MCF 10A (cell line): ENCODE measurements around the gene KCNMA1. TPM values are rescaled to one million over a fixed set of nuclear protein-coding genes. Genes with fewer than 3 reads are reported as not detected.
A peak's percentile ranks its signal among the peaks of the same experiment; 100 is the strongest.

ENCODE experiments used
- BruUV-seq: library from RNA; stranded (reverse); fragments of 400-500 nt; replicated peaks from 2 replicates; lab custom pipeline; 2021; lab: Mats Ljungman, UMichigan
- CTCF ChIA-PET: fragments of 300-600 bp; sonication (Branson Sonifier 250); formaldehyde crosslinking; extraction: SDS; loops from one replicate; lab custom pipeline; 2021; ENCODE audit warnings: antibody characterized with exemption, inconsistent platforms; lab: Yijun Ruan, JAX
- POLR2A ChIA-PET: fragments of 300-600, 350-650 bp; sonication (Branson Sonifier 250); formaldehyde crosslinking; extraction: SDS; loops from one replicate; lab custom pipeline; 2020; ENCODE audit warnings: antibody characterized with exemption, inconsistent platforms; lab: Yijun Ruan, JAX
- DNase-seq: peaks from one replicate; pipeline ENCODE4 v3.0.0-alpha.2; 2018; ENCODE audit not compliant: unreplicated experiment
- H3K27ac Mint-ChIP-seq: one replicate; pipeline ENCODE4 v1.8.0; 2022; ENCODE audit warnings: mild to moderate bottlenecking, low read depth, mixed read lengths; ENCODE audit not compliant: unreplicated experiment
- H3K27me3 Mint-ChIP-seq: one replicate; pipeline ENCODE4 v1.8.0; 2022; ENCODE audit warnings: mixed read lengths; ENCODE audit not compliant: insufficient read depth, unreplicated experiment
- H3K36me3 Mint-ChIP-seq: one replicate; pipeline ENCODE4 v1.8.0; 2022; ENCODE audit warnings: mild to moderate bottlenecking, moderate library complexity, mixed read lengths; ENCODE audit not compliant: insufficient read depth, unreplicated experiment
- H3K4me1 Mint-ChIP-seq: one replicate; pipeline ENCODE4 v1.8.0; 2022; ENCODE audit warnings: mixed read lengths; ENCODE audit not compliant: insufficient read depth, unreplicated experiment
- H3K4me3 Mint-ChIP-seq: one replicate; pipeline ENCODE4 v1.8.0; 2022; ENCODE audit warnings: mild to moderate bottlenecking, moderate library complexity, mixed read lengths; ENCODE audit not compliant: unreplicated experiment
- H3K9me3 Mint-ChIP-seq: one replicate; pipeline ENCODE4 v1.8.0; 2022; ENCODE audit warnings: mixed read lengths; ENCODE audit not compliant: unreplicated experiment
- intact Hi-C: fragments of 100-400 bp; cut with micrococcal nuclease; formaldehyde crosslinking; loops from 2 replicates; pipeline ENCODE4 v1.14.1; 2022
- total RNA-seq: library from RNA; stranded (reverse); gene quantifications from 2 replicates; pipeline ENCODE4 v1.2.3, GENCODE V29; 2022
- TF ChIP-seq, protein P1 (sequence below): fragments of 200-600 bp; IDR thresholded peaks from one replicate; pipeline ENCODE4 v1.8.0; 2022; ENCODE audit warnings: antibody characterized with exemption, mild to moderate bottlenecking; ENCODE audit not compliant: unreplicated experiment

KCNMA1 gene
- total RNA-seq, 1 experiment from 2014 or later = 7.5 TPM

DNA sequence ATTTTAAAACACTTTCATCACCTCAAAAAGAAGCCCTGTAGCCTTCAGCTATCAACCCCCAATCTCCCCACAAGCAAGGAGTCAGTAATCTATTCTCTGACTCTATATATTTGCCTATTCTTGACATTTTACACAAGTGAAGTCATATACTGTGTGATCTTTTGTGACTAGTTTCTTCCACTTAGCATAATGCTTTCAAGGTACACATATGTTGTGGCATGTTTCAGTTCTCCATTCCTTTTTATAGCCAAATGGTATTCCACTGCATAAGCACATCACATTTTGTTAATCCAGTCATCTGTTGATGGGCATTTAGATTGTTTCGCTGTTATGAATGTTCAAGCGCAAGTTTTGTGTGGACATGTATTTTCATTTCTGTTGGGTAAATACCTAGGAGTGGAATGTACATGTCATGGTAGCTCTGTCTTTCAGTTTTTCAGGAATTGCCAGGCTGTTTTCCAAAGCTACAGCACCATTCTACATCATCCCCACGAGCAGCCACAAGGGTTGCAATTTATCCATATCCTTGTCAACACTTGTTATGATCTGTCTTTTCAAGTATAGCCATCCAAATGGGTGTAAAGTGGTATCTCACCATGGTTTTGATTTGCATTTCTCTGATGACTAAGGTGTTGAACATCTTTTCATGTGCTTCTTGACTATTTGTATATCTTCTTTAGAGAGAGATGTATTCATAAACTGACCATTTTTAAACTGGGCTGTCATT is 405.6 kb downstream of the KCNMA1 start:
- DNase-seq = no peak
- intact Hi-C loops = no loop called here
- H3K36me3 Mint-ChIP-seq = no peaks in the 10 kb centered on the region
- H3K9me3 Mint-ChIP-seq = peaks cover 6% of the 10 kb centered on the region
- H3K27ac Mint-ChIP-seq = no peak overlapping the region
- TF ChIP-seq, protein P1, sequence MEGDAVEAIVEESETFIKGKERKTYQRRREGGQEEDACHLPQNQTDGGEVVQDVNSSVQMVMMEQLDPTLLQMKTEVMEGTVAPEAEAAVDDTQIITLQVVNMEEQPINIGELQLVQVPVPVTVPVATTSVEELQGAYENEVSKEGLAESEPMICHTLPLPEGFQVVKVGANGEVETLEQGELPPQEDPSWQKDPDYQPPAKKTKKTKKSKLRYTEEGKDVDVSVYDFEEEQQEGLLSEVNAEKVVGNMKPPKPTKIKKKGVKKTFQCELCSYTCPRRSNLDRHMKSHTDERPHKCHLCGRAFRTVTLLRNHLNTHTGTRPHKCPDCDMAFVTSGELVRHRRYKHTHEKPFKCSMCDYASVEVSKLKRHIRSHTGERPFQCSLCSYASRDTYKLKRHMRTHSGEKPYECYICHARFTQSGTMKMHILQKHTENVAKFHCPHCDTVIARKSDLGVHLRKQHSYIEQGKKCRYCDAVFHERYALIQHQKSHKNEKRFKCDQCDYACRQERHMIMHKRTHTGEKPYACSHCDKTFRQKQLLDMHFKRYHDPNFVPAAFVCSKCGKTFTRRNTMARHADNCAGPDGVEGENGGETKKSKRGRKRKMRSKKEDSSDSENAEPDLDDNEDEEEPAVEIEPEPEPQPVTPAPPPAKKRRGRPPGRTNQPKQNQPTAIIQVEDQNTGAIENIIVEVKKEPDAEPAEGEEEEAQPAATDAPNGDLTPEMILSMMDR = no peak
- H3K27me3 Mint-ChIP-seq = no peaks in the 10 kb centered on the region
- H3K4me3 Mint-ChIP-seq = no peak overlapping the region
- H3K4me1 Mint-ChIP-seq = peaks cover 14% of the 10 kb centered on the region
- no TSS peak for BruUV-seq
- POLR2A ChIA-PET = no interaction called here
- CTCF ChIA-PET = interaction anchor here (0.8 to 1.3 kb wide), 2 partner anchors 18 to 19 kb away, joined by 3 to 4 read pairs; no protein-coding TSS in a partner anchor

DNA sequence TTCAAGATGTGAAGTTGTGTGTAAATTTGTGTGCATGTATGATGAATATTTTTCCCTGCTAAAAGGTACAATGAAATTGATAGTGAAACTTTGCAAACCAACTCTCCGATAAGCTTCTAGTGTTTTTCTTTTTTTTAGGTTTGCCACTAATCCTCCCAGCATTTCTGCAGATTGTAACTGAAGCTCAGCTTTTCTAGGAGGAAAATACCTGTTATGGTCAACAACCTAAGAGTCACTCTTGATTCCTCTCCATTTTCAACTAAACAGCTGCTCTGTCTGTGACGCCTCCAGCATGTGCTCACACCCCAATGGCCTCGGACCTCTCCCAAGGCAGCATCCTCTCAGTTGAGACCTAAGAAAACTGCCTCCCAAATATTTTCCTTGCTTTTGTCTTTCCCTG is 406.2 kb downstream of the KCNMA1 start:
- Mint-ChIP-seq H3K36me3 (no peaks in the 10 kb centered on the region), H3K9me3 (peaks cover 6% of the 10 kb centered on the region), H3K27ac (no peak overlapping the region), H3K27me3 (no peaks in the 10 kb centered on the region), H3K4me3 (no peak overlapping the region), H3K4me1 (peaks cover 9% of the 10 kb centered on the region)
- ChIA-PET POLR2A (no interaction called here), CTCF (interaction anchor here (0.8 to 1.5 kb wide), 3 partner anchors 19 to 22 kb away, joined by 3 to 5 read pairs (median 3); no protein-coding TSS in a partner anchor)
- BruUV-seq = no TSS peak
- intact Hi-C loops = no loop called here
- TF ChIP-seq, protein P1 = no peak
- no peak for DNase-seq

DNA sequence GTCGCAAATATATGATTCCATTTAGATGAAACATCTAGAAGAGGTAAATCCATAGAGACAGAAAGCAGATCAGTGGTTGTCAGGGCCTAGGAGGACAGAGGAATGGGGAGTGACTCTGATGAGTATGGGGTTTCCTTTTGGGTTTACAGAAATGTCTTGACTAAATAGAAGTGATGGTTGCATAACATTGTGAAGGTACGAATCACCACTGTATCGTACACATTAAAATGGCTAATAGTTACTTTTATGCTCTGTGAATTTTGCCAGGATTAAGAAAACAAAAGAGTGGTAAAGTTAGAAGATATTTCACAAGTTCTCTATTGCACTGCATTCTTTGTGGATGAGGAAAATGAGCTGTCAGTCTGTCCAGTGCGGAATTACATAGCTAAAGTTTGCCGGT is 407.4 kb downstream of the KCNMA1 start:
- Mint-ChIP-seq H3K9me3 (peaks cover 6% of the 10 kb centered on the region), H3K4me1 (peaks cover 9% of the 10 kb centered on the region), H3K27me3 (no peaks in the 10 kb centered on the region), H3K36me3 (no peaks in the 10 kb centered on the region), H3K4me3 (no peak overlapping the region), H3K27ac (no peak overlapping the region)
- ChIA-PET CTCF (interaction anchor here (1.3 to 1.5 kb wide), 3 partner anchors 20 to 481 kb away, joined by 3 to 5 read pairs (median 5); no protein-coding TSS in a partner anchor), POLR2A (interaction anchor here (0.6 to 0.8 kb wide), 3 partner anchors 9 to 1981 kb away, joined by 3 to 4 read pairs (median 3); no protein-coding TSS in a partner anchor)
- BruUV-seq = no TSS peak
- peak; percentile 43 for DNase-seq
- intact Hi-C loops = no loop called here
- TF ChIP-seq, protein P1 = no peak

DNA sequence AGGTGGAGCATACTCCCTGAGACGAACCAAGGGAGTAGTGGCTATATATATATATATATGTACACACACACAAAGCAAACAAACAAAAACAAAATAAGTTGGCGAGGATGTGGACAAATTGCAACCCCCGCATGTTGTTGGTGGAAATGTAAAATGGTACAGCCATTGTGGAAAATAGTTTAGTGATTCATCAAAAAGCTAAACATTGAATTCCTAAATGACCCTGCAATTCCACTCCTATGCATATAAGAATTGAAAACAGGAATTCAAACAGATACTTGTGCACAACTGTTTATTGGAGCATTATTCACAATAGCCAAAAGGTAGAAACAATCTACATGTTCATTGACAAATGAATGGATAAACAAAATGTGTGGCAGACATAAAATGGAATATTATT is 407.9 kb downstream of the KCNMA1 start:
- H3K9me3 Mint-ChIP-seq = peaks cover 6% of the 10 kb centered on the region
- H3K4me1 Mint-ChIP-seq = peaks cover 9% of the 10 kb centered on the region
- DNase-seq = no peak
- H3K36me3 Mint-ChIP-seq = no peaks in the 10 kb centered on the region
- BruUV-seq = no TSS peak
- ChIA-PET POLR2A (no interaction called here), CTCF (interaction anchor here (1.3 to 1.5 kb wide), 2 partner anchors 21 to 481 kb away, joined by 3 to 5 read pairs; no protein-coding TSS in a partner anchor)
- no peak overlapping the region for H3K4me3 Mint-ChIP-seq
- H3K27me3 Mint-ChIP-seq = no peaks in the 10 kb centered on the region
- TF ChIP-seq, protein P1 = no peak
- intact Hi-C loops = no loop called here
- H3K27ac Mint-ChIP-seq = no peak overlapping the region
